ENCODE results near the gene CRABP2. TPM values are rescaled to one million over a fixed set of nuclear protein-coding genes. Genes with fewer than 3 reads are reported as not detected.

CRABP2 gene
- total RNA-seq, 2 donors from 2014 or later = 0.99 to 3.6 TPM

GRCh38 chr1:156740237-156740740 is 34.9 kb upstream of the CRABP2 start:
- peak overlapping the region; percentile 42 to 47 for H3K4me3 ChIP-seq
- 8% methylated on average over 6 to 7 of the region's 7 CpGs for WGBS, 2 donors
- TF ChIP-seq POLR2A (IDR thresholded peaks at IDR 0.05) (no peak), CTCF (IDR thresholded peaks at IDR 0.05) (no peak)
- ATAC-seq = peak; percentile 0
- H3K36me3 ChIP-seq (replicated peaks in 1 of 2; ENCODE audit: insufficient read depth in 1 of 2, low read depth in 2 of 2) = peaks cover 0 to 10% of the 10 kb centered on the region in 2 donors
- peak in 1 of 4 donors; percentile 13 for DNase-seq
- H3K27me3 ChIP-seq = no peaks in the 10 kb centered on the region
- H3K27ac ChIP-seq = peak overlapping the region; percentile 37 to 72 (median 60)
- peaks cover 21% of the 10 kb centered on the region for H3K4me1 ChIP-seq
- intact Hi-C loops (cut with DNase I) = no loop called here
- H3K9me3 ChIP-seq = no peaks in the 10 kb centered on the region

GRCh38 chr1:156738916-156739315 is 33.5 kb upstream of the CRABP2 start:
- peaks cover 0 to 11% of the 10 kb centered on the region in 2 donors for H3K36me3 ChIP-seq (replicated peaks in 1 of 2; ENCODE audit: insufficient read depth in 1 of 2, low read depth in 2 of 2)
- no peak overlapping the region for H3K27ac ChIP-seq
- intact Hi-C loops (cut with DNase I) = no loop called here
- H3K9me3 ChIP-seq = no peaks in the 10 kb centered on the region
- ATAC-seq (no peak), DNase-seq (no peak)
- H3K4me1 ChIP-seq = peaks cover 17% of the 10 kb centered on the region
- WGBS, 2 donors = 62 to 73% methylated on average over 2 of the region's 2 CpGs
- H3K27me3 ChIP-seq = no peaks in the 10 kb centered on the region
- no peak for TF ChIP-seq CTCF (IDR thresholded peaks at IDR 0.05)
- TF ChIP-seq POLR2A (IDR thresholded peaks at IDR 0.05) = no peak
- H3K4me3 ChIP-seq = no peak overlapping the region

DNA sequence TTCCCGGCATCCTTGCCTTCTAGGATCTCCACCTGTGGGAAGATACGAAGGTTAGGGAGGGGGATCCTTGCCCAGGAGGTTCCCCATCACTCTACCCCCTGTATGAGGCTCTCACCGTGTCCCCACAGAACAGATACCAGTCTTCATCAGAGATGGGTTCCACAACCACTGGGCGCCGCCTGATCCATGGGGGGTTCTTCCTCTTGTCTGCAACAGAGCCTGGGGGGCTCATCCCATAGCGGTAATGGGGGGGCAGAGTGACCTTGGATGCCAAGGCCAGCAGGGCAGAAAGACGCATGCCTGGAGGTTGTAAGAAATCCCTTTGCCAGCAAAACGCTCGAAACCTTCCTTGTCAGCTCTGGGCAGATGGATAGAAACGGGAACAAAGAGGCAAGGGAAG is 33.0 kb upstream of the CRABP2 start:
- Histone ChIP-seq H3K27ac (no peak overlapping the region), H3K9me3 (no peaks in the 10 kb centered on the region), H3K36me3 (replicated peaks in 1 of 2; ENCODE audit: insufficient read depth in 1 of 2, low read depth in 2 of 2) (peaks cover 0 to 13% of the 10 kb centered on the region in 2 donors), H3K27me3 (no peaks in the 10 kb centered on the region), H3K4me3 (no peak overlapping the region), H3K4me1 (peaks cover 17% of the 10 kb centered on the region)
- intact Hi-C loops (cut with DNase I) = no loop called here
- no peak for TF ChIP-seq POLR2A (IDR thresholded peaks at IDR 0.05)
- no peak for TF ChIP-seq CTCF (IDR thresholded peaks at IDR 0.05)
- ATAC-seq = no peak
- WGBS, 2 donors = 81 to 90% methylated on average over 10 of the region's 10 CpGs
- DNase-seq = no peak

DNA sequence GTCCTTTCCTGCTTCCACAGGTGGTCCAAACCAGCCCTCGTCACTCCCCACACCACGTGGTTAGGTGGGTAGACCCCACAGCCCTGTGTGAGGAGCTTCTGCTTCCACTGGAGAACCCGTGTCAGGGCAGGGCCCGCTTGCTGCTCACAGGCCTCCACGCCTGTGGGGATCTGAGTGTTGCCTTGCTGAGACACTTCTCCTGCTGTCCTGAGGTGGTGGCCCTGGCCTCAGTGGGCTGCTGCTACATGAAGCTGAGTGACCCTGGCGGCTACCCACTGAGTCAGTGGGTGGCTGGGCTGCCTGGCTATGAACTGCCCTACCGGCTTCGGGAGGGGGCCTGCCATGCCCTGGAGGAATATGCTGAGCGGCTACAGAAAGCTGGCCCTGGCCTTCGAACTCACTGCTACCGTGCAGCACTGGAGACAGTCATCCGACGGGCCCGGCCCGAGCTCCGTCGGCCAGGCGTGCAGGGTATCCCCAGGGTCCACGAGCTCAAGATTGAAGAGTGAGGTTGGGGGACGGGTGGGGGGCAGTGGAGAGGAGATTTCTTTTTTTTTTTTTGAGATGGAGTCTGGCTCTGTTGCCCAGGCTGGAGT is 28.7 kb upstream of the CRABP2 start:
- intact Hi-C loops (cut with DNase I) = no loop called here
- Histone ChIP-seq H3K27ac (no peak overlapping the region), H3K36me3 (replicated peaks in 1 of 2; ENCODE audit: insufficient read depth in 1 of 2, low read depth in 2 of 2) (peaks cover 0 to 6% of the 10 kb centered on the region in 2 donors), H3K27me3 (no peaks in the 10 kb centered on the region), H3K9me3 (no peaks in the 10 kb centered on the region), H3K4me1 (peaks cover 12% of the 10 kb centered on the region), H3K4me3 (no peak overlapping the region)
- TF ChIP-seq CTCF (IDR thresholded peaks at IDR 0.05) = no peak
- no peak for TF ChIP-seq POLR2A (IDR thresholded peaks at IDR 0.05)
- ATAC-seq = no peak
- 92 to 94% methylated on average over 19 to 20 of the region's 20 CpGs for WGBS, 2 donors
- no peak for DNase-seq

Data from body of pancreas (tissue), 4 donors.